ENCODE results near the gene APOB. TPM values are rescaled to one million over a fixed set of nuclear protein-coding genes. Genes with fewer than 3 reads are reported as not detected.

Gene APOB
- polyA plus RNA-seq, 1 of the 3 experiments (the other 2 are of a cell fraction), result not detected

DNA sequence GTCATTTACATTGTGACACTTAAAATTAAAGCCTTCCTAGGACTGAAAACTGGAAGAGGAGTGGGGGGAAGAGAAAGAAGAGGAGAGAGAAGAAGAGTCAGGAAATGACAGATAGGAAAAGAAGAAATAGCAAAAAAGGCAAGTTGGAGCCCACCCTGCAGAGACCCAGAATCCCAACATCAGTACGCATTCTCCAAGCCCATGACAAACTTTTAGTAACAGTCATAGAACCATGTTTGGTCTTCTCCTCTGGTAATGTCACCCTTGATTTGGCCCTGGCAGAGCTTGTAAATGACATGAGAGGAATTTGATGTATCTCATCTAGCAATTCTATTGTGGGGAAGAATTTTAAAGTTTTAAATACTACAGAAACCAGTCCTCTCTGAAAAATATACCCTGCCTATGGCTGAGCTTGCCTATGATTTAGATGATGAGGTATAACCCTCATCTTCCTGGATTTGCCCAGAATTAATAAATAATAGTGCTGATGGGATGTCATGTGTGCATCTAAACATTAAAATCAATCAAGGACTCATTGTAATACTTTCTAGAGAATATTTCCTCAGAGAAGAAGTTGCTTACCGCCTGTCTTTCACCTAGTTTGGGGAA lies 40.2 kb downstream of the APOB start:
- no peaks in the 10 kb centered on the region for H3K9me3 ChIP-seq
- H3K4me1 ChIP-seq (ENCODE audit: control insufficient read depth in 1 of 2, insufficient read depth in 2 of 2, low read depth in 1 of 2, low read length in 1 of 2), result peaks cover 0 to 3% of the 10 kb centered on the region in 2 experiments; a peak in 2 of 4 replicates
- H3K27me3 ChIP-seq (ENCODE audit: insufficient read depth), result no peaks in the 10 kb centered on the region
- H3K27ac ChIP-seq (ENCODE audit: low read depth in 2 of 2, low read length in 1 of 2), result no peak overlapping the region
- POLR2A ChIA-PET, result no interaction called here
- no peak overlapping the region for H3K9ac ChIP-seq
- no peak overlapping the region for H2AFZ ChIP-seq (ENCODE audit: low read depth)
- H3K4me2 ChIP-seq, result no peak overlapping the region
- H4K20me1 ChIP-seq (ENCODE audit: insufficient read depth), result no peaks in the 10 kb centered on the region
- H3K79me2 ChIP-seq (ENCODE audit: insufficient read depth), result no peaks in the 10 kb centered on the region
- H3F3A ChIP-seq (replicated peaks; ENCODE audit: insufficient read depth), result no peaks in the 10 kb centered on the region
- no peaks in the 10 kb centered on the region for H3K9me2 ChIP-seq
- CTCF ChIA-PET, result interaction anchor here (0.8 to 2.4 kb wide), 3 partner anchors 19 to 606 kb away, joined by 3 to 6 read pairs (median 6); no protein-coding TSS in a partner anchor
- TF ChIP-seq, protein P1, sequence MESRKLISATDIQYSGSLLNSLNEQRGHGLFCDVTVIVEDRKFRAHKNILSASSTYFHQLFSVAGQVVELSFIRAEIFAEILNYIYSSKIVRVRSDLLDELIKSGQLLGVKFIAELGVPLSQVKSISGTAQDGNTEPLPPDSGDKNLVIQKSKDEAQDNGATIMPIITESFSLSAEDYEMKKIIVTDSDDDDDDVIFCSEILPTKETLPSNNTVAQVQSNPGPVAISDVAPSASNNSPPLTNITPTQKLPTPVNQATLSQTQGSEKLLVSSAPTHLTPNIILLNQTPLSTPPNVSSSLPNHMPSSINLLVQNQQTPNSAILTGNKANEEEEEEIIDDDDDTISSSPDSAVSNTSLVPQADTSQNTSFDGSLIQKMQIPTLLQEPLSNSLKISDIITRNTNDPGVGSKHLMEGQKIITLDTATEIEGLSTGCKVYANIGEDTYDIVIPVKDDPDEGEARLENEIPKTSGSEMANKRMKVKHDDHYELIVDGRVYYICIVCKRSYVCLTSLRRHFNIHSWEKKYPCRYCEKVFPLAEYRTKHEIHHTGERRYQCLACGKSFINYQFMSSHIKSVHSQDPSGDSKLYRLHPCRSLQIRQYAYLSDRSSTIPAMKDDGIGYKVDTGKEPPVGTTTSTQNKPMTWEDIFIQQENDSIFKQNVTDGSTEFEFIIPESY (IDR thresholded peaks at IDR 0.05; ENCODE audit: borderline replicate concordance, low read depth), result no peak
- TF ChIP-seq SIN3A (IDR thresholded peaks at IDR 0.05; ENCODE audit: borderline replicate concordance, low read depth, low read length), result no peak
- no peak for TF ChIP-seq CHD2 (IDR thresholded peaks at IDR 0.05; ENCODE audit: low read length, partially characterized antibody)
- no peak for TF ChIP-seq NRF1 (IDR thresholded peaks at IDR 0.05; ENCODE audit: low read depth, low read length)
- no peak for TF ChIP-seq GABPA (IDR thresholded peaks at IDR 0.05; ENCODE audit: low read depth)
- TF ChIP-seq CTCF (IDR thresholded peaks at IDR 0.05), result no peak
- TF ChIP-seq EZH2phosphoT487 (IDR thresholded peaks at IDR 0.05; ENCODE audit: borderline replicate concordance, low read depth), result no peak
- TF ChIP-seq PBX3 (IDR thresholded peaks at IDR 0.05), result no peak
- TF ChIP-seq, protein P2, sequence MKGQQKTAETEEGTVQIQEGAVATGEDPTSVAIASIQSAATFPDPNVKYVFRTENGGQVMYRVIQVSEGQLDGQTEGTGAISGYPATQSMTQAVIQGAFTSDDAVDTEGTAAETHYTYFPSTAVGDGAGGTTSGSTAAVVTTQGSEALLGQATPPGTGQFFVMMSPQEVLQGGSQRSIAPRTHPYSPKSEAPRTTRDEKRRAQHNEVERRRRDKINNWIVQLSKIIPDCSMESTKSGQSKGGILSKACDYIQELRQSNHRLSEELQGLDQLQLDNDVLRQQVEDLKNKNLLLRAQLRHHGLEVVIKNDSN (IDR thresholded peaks at IDR 0.05; ENCODE audit: borderline replicate concordance, low read depth), result no peak
- TF ChIP-seq USF2 (IDR thresholded peaks at IDR 0.05; ENCODE audit: borderline replicate concordance, low read depth, low read length), result no peak
- no peak for TF ChIP-seq TEAD4 (IDR thresholded peaks at IDR 0.05; ENCODE audit: borderline replicate concordance, insufficient read depth)
- TF ChIP-seq POLR2AphosphoS5 (IDR thresholded peaks at IDR 0.05; ENCODE audit: low read depth, low read length), result no peak
- no peak for TF ChIP-seq TAF1 (IDR thresholded peaks at IDR 0.05; ENCODE audit: borderline replicate concordance, low read depth, low read length)
- no peaks in the 10 kb centered on the region for H3K36me3 ChIP-seq (replicated peaks in 1 of 2; ENCODE audit: control insufficient read depth in 1 of 2, insufficient read depth in 2 of 2, low read length in 1 of 2)
- DNase-seq, result no peak
- 33% methylated on average over 2 of the region's 2 CpGs for WGBS (ENCODE audit: low lambda C conversion rate)
- no peak overlapping the region for H3K4me3 ChIP-seq (ENCODE audit: low read depth in 2 of 2, low read length in 1 of 2)
